Breast epithelium (tissue), 4 donors: ENCODE data around the gene PLET1. TPM values are rescaled to one million over a fixed set of nuclear protein-coding genes. Genes with fewer than 3 reads are reported as not detected.

Experiments used
- DNase-seq, 2 donors: peaks; one replicate each; pipeline ENCODE4 v3.0.0-alpha.2; 2019; ENCODE audit warnings: low spot score in 2 of 2
- H3K27ac ChIP-seq, 2 donors: fragments of 200-600 bp; sonication (generic) in 1 of 2; one replicate each; pipeline ENCODE4 v1.5.1; 2016 to 2019; ENCODE audit warnings: mild to moderate bottlenecking in 1 of 2
- H3K27me3 ChIP-seq, 2 donors: fragments of 200-600 bp; sonication (generic) in 1 of 2; one replicate each; pipeline versions ENCODE4 v1.5.1 to v1.6.0; 2017 to 2019; ENCODE audit warnings: control low read depth in 1 of 2, mild to moderate bottlenecking in 1 of 2
- H3K36me3 ChIP-seq: fragments of 200-600 bp; one replicate; pipeline ENCODE4 v1.5.1; 2019
- H3K4me1 ChIP-seq, 2 donors: fragments of 200-600 bp; sonication (generic); one replicate each; pipeline ENCODE4 v1.5.1; 2016 to 2019; ENCODE audit warnings: control low read depth in 1 of 2
- H3K4me3 ChIP-seq, 3 donors: fragments of 200-600 bp; sonication (generic); 1 replicate in 2 of 3; 2 replicates in 1 of 3; pipeline ENCODE4 v1.5.1; 2016 to 2019; ENCODE audit warnings: mild to moderate bottlenecking in 3 of 3, moderate library complexity in 2 of 3
- H3K9me3 ChIP-seq, 2 donors: fragments of 200-600 bp; sonication (generic) in 1 of 2; one replicate each; pipeline ENCODE4 v1.5.1; 2016 to 2019; ENCODE audit warnings: control low read depth in 1 of 2
- POLR2A ChIP-seq: fragments of 450-650 bp; IDR thresholded peaks from one replicate; pipeline ENCODE4 v1.6.1; 2016; ENCODE audit warnings: antibody characterized with exemption, mild to moderate bottlenecking, moderate library complexity
- POLR2AphosphoS5 ChIP-seq, 3 donors: sonication (generic); formaldehyde crosslinking; IDR thresholded peaks; one replicate each; pipeline ENCODE4 v1.6.1; 2017; ENCODE audit warnings: antibody characterized with exemption in 3 of 3
- intact Hi-C: fragments of 100-400 bp; cut with DNase I; formaldehyde crosslinking; loops from one replicate; pipeline ENCODE4 v1.15.1; 2023; ENCODE audit warnings: low total_unique reads
- total RNA-seq, 3 donors: library from RNA; depleted of rRNA; stranded (reverse); fragments of >200 nt; gene quantifications; one replicate each; pipeline ENCODE4 v1.1.0, GENCODE V29; 2016
- TF ChIP-seq, protein P1 (sequence below), 3 donors: fragments of 450-650 bp; IDR thresholded peaks; one replicate each; pipeline ENCODE4 v1.5.1; 2016 to 2017; ENCODE audit warnings: antibody characterized with exemption in 3 of 3, mild to moderate bottlenecking in 3 of 3, moderate library complexity in 3 of 3

The PLET1 gene
- total RNA-seq, 3 donors from 2014 or later, result not detected

DNA sequence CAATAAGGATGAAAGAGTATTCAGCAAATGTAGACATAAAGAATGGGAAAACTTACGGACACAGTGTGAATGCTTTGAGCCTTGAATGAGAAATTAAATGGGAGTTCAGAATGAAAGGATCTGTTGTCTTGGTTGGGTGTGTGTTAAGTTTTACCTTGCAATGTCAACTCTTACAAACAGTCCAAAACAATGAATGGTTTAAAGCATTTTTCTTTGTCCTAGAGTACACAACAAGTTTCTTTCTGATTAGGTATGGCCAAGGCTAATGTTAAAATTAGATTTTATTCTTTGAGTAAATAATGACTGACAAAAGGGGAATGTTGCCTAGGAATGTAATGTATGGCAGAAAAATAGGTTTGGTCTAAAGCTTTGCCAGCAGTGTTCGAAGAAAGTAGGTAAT, 32.0 kb downstream of the PLET1 start:
- intact Hi-C loops, result loop anchor here (5.0 kb wide), 1 partner anchor 1029 kb away; no protein-coding TSS in a partner anchor
- Histone ChIP-seq H3K4me1 (peaks cover 0 to 7% of the 10 kb centered on the region in 2 donors), H3K36me3 (no peaks in the 10 kb centered on the region), H3K27me3 (no peaks in the 10 kb centered on the region), H3K9me3 (no peaks in the 10 kb centered on the region), H3K4me3 (no peak overlapping the region), H3K27ac (peak overlapping the region in 1 of 2 donors; percentile 10)
- TF ChIP-seq POLR2AphosphoS5 (IDR thresholded peaks at IDR 0.05), result no peak
- no peak for DNase-seq

DNA sequence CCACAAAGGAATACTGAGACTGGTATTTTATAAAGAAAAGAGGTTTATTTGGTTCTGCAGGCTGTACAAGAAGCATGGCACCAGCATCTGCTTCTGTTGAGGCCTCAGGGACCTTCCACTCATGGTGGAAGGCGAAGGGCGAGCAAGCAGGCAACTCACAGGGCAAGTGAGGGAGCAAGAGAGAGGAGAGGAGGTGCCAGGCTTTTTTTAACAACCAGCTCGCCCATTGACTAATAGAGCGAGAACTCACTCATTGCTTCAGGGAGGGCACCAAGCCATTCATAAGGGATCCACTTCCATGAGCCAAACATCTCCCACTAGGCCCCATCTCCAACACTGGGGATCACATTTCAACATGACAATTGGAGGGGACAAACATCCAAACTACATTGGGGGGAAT, 33.2 kb downstream of the PLET1 start:
- H3K4me1 ChIP-seq, result peaks cover 0 to 7% of the 10 kb centered on the region in 2 donors
- no peaks in the 10 kb centered on the region for H3K27me3 ChIP-seq
- peak overlapping the region; percentile 76 to 99 (median 80) for H3K4me3 ChIP-seq
- H3K27ac ChIP-seq, result peak overlapping the region in 1 of 2 donors; percentile 98
- no peaks in the 10 kb centered on the region for H3K9me3 ChIP-seq
- intact Hi-C loops, result loop anchor here (5.0 kb wide), 1 partner anchor 1030 kb away; no protein-coding TSS in a partner anchor
- H3K36me3 ChIP-seq, result no peaks in the 10 kb centered on the region
- no peak for DNase-seq
- TF ChIP-seq POLR2A (no peak), POLR2AphosphoS5 (IDR thresholded peaks at IDR 0.05) (no peak)
- TF ChIP-seq, protein P1, sequence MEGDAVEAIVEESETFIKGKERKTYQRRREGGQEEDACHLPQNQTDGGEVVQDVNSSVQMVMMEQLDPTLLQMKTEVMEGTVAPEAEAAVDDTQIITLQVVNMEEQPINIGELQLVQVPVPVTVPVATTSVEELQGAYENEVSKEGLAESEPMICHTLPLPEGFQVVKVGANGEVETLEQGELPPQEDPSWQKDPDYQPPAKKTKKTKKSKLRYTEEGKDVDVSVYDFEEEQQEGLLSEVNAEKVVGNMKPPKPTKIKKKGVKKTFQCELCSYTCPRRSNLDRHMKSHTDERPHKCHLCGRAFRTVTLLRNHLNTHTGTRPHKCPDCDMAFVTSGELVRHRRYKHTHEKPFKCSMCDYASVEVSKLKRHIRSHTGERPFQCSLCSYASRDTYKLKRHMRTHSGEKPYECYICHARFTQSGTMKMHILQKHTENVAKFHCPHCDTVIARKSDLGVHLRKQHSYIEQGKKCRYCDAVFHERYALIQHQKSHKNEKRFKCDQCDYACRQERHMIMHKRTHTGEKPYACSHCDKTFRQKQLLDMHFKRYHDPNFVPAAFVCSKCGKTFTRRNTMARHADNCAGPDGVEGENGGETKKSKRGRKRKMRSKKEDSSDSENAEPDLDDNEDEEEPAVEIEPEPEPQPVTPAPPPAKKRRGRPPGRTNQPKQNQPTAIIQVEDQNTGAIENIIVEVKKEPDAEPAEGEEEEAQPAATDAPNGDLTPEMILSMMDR (IDR thresholded peaks at IDR 0.05), result no peak

DNA sequence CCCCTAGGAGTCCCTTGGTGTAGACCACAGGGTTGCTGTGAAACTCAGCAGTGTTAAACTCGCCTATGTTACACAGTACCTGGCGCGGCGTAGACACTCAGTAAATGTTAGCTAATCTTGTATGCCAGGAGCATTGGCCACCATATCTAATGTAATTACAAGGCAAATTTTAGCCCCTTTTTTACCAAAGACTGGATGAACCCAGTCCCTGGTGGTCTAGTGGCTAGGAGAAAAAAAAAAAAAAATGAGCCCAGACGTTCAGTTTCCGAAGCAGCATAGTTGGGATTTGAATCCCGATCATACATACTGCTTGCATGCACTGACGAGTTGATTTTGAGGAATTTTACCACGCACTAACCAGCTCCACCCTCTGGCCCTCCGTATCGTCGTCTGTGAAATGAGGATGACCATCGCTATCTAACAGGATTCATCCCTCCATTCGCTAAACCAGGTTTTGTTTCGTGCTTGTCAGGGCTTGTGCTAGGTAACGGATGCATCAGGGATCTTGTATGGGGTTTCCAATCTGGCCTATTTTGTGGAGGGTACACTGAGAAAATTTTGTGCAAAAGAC, 33.7 kb downstream of the PLET1 start:
- TF ChIP-seq POLR2AphosphoS5 (IDR thresholded peaks at IDR 0.05) (no peak), POLR2A (no peak)
- TF ChIP-seq, protein P1 (IDR thresholded peaks at IDR 0.05), result no peak
- H3K27ac ChIP-seq, result peak overlapping the region; percentile 97 to 98
- H3K4me1 ChIP-seq, result peaks cover 0 to 7% of the 10 kb centered on the region in 2 donors
- peak overlapping the region; percentile 76 to 99 (median 80) for H3K4me3 ChIP-seq
- intact Hi-C loops, result loop anchor here (5.0 kb wide), 1 partner anchor 1030 kb away; no protein-coding TSS in a partner anchor
- no peak for DNase-seq
- no peaks in the 10 kb centered on the region for H3K36me3 ChIP-seq
- H3K27me3 ChIP-seq, result no peaks in the 10 kb centered on the region
- H3K9me3 ChIP-seq, result no peaks in the 10 kb centered on the region

DNA sequence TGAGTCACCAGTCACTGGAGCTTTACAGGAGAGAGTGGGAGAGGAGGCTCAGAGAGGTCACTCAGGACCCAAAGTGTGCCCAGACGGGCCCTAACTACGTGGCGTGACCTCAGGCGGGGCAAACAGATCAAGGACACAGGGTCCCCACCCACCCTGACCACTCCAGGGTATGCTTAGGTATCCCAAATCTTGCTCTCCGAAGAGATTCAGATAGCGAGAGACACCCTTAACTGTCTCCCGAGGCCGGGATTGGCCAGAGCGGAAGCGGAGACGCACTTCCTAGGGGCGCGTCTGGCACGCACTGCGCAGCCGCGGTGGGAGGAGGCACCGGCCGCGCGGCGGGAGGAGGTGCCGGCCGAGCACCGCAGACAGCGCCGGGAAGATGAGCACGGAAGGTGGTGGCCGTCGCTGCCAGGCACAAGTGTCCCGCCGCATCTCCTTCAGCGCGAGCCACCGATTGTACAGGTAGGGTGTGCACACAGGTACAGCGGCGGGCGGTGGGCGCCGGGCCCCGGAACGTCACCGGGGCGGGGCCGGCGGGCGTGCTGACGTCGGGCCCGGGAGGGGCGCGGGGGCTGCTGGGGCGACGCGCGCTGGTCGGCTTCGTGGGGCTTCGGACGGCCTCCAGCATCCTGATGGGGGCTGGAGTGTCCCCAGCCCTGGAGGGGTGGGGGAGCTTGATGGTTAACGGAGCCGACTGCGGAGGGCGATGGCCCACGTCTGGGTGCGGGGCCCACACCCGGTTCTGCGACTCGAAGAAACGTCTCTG, 34.4 kb downstream of the PLET1 start, which contains the start of gene PTS:
Gene PTS, plus strand, starts transcription at position 367 of the 769 bp plus-strand sequence. Its CDS starts 16 bp downstream, at position 383.
- TF ChIP-seq POLR2A (peak; percentile 91), POLR2AphosphoS5 (IDR thresholded peaks at IDR 0.05) (peak; percentile 93 to 96 (median 95))
- TF ChIP-seq, protein P1 (IDR thresholded peaks at IDR 0.05), result no peak
- intact Hi-C loops, result loop anchor here (5.0 kb wide), 1 partner anchor 1031 kb away; no protein-coding TSS in a partner anchor
- Histone ChIP-seq H3K27ac (peak within 1 kb of the TSS; percentile 97 to 98), H3K9me3 (no peaks in the 10 kb centered on the region), H3K36me3 (no peaks in the 10 kb centered on the region), H3K27me3 (no peaks in the 10 kb centered on the region), H3K4me1 (peaks cover 0 to 7% of the 10 kb centered on the region in 2 donors), H3K4me3 (peak within 1 kb of the TSS; percentile 76 to 99 (median 80))
- DNase-seq, result peak; percentile 81

DNA sequence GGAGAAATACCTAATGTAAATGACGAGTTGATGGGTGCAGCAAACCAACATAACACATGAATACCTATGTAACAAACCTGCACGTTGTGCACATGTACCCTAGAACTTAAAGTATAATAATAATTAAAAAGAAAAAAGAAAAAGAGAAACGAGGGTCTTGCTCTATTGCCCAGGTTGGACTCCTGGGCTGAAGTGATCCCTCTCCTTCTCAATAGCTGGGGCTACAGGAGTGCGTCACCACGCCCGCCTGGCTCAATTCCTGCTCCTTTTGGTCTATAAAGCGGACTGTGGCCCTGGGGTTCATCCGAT, 35.0 kb downstream of the PLET1 start:
- no peak for TF ChIP-seq POLR2AphosphoS5 (IDR thresholded peaks at IDR 0.05)
- no peak for TF ChIP-seq POLR2A
- TF ChIP-seq, protein P1 (IDR thresholded peaks at IDR 0.05), result no peak
- Histone ChIP-seq H3K27ac (peak overlapping the region; percentile 97 to 98), H3K36me3 (no peaks in the 10 kb centered on the region), H3K9me3 (no peaks in the 10 kb centered on the region), H3K4me1 (peaks cover 0 to 7% of the 10 kb centered on the region in 2 donors), H3K27me3 (no peaks in the 10 kb centered on the region), H3K4me3 (peak overlapping the region; percentile 76 to 99 (median 80))
- intact Hi-C loops, result loop anchor here (5.0 kb wide), 1 partner anchor 1032 kb away; no protein-coding TSS in a partner anchor
- no peak for DNase-seq
